GM23338 (cell line): Measurements from ENCODE around the gene RNASE8. TPM values are rescaled to one million over a fixed set of nuclear protein-coding genes. Genes with fewer than 3 reads are reported as not detected.

Experiments used
- JUNB ChIP-seq: IDR thresholded peaks from one replicate; pipeline ENCODE4 v1.6.1; 2016; ENCODE audit warnings: antibody characterized with exemption; ENCODE audit not compliant: unreplicated experiment
- NANOG ChIP-seq: IDR thresholded peaks from 2 replicates; pipeline ENCODE4 v1.6.1; 2016; ENCODE audit warnings: antibody characterized with exemption, borderline replicate concordance
- microRNA-seq: library from miRNA; unstranded; fragments of <30 nt; microRNA quantifications from one replicate; pipeline ENCODE4, GENCODE V29; 2017
- polyA plus RNA-seq: library from polyadenylated mRNA; unstranded; fragments of >200 nt; fragmentation: Nextera tagmentation; extraction: Ambion mirVana; gene quantifications from 2 replicates; pipeline ENCODE4 v1.2.1, GENCODE V29; 2016
- total RNA-seq: library from RNA; depleted of rRNA; stranded (reverse); fragments of >200 nt; shearing (Covaris generic); gene quantifications from 2 replicates; pipeline ENCODE4 v1.2.3, GENCODE V29; 2014; rRNA removed
- TF ChIP-seq, protein P1 (sequence below): fragments of 250-450 bp; sonication (Bioruptor Pico); IDR thresholded peaks from 2 replicates; pipeline ENCODE4 v1.5.0; 2020; ENCODE audit warnings: mild to moderate bottlenecking, moderate library complexity

Gene RNASE8
- total and polyA plus RNA-seq, 2 experiments from 2014 or later, result not detected

DNA sequence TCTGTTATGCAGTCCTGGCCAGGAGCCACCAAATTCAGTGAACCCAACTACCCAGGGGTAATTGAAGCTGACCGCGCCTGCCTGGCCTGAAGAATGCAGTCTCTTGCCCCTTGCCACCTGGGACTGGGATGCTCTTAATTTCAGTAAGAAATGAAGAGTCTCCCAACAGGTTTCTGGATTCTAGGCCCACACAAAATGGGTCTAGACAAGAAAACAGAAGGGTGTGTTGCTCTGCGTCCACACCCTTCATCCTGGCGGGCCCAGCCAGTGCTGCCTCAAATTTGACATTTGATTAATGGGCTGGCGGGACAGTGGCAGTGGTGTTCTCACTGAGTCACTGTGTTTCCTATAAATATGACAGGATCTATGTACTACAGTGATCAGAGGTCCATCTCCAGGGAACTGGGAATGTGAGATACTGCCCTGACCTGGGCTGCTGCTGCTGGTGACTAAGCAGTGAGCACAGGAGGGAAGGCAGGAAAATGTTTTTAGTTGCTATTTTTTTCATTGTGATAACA is 49.7 kb downstream of the RNASE8 start (continued):
- TF ChIP-seq, protein P1, sequence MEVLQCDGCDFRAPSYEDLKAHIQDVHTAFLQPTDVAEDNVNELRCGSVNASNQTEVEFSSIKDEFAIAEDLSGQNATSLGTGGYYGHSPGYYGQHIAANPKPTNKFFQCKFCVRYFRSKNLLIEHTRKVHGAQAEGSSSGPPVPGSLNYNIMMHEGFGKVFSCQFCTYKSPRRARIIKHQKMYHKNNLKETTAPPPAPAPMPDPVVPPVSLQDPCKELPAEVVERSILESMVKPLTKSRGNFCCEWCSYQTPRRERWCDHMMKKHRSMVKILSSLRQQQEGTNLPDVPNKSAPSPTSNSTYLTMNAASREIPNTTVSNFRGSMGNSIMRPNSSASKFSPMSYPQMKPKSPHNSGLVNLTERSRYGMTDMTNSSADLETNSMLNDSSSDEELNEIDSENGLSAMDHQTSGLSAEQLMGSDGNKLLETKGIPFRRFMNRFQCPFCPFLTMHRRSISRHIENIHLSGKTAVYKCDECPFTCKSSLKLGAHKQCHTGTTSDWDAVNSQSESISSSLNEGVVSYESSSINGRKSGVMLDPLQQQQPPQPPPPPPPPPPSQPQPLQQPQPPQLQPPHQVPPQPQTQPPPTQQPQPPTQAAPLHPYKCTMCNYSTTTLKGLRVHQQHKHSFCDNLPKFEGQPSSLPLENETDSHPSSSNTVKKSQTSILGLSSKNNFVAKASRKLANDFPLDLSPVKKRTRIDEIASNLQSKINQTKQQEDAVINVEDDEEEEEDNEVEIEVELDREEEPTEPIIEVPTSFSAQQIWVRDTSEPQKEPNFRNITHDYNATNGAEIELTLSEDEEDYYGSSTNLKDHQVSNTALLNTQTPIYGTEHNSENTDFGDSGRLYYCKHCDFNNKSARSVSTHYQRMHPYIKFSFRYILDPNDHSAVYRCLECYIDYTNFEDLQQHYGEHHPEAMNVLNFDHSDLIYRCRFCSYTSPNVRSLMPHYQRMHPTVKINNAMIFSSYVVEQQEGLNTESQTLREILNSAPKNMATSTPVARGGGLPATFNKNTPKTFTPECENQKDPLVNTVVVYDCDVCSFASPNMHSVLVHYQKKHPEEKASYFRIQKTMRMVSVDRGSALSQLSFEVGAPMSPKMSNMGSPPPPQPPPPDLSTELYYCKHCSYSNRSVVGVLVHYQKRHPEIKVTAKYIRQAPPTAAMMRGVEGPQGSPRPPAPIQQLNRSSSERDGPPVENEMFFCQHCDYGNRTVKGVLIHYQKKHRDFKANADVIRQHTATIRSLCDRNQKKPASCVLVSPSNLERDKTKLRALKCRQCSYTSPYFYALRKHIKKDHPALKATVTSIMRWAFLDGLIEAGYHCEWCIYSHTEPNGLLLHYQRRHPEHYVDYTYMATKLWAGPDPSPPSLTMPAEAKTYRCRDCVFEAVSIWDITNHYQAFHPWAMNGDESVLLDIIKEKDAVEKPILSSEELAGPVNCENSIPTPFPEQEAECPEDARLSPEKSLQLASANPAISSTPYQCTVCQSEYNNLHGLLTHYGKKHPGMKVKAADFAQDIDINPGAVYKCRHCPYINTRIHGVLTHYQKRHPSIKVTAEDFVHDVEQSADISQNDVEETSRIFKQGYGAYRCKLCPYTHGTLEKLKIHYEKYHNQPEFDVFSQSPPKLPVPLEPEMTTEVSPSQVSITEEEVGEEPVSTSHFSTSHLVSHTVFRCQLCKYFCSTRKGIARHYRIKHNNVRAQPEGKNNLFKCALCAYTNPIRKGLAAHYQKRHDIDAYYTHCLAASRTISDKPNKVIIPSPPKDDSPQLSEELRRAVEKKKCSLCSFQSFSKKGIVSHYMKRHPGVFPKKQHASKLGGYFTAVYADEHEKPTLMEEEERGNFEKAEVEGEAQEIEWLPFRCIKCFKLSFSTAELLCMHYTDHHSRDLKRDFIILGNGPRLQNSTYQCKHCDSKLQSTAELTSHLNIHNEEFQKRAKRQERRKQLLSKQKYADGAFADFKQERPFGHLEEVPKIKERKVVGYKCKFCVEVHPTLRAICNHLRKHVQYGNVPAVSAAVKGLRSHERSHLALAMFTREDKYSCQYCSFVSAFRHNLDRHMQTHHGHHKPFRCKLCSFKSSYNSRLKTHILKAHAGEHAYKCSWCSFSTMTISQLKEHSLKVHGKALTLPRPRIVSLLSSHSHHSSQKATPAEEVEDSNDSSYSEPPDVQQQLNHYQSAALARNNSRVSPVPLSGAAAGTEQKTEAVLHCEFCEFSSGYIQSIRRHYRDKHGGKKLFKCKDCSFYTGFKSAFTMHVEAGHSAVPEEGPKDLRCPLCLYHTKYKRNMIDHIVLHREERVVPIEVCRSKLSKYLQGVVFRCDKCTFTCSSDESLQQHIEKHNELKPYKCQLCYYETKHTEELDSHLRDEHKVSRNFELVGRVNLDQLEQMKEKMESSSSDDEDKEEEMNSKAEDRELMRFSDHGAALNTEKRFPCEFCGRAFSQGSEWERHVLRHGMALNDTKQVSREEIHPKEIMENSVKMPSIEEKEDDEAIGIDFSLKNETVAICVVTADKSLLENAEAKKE (CRISPR knock-in tag), result no peak
- TF ChIP-seq NANOG, result no peak
- TF ChIP-seq JUNB, result no peak

Small RNA genes within 50 kb of the gene (microRNA-seq; reads per million reads assigned to microRNA genes)
- not detected for gene MIR6717

Other genes starting within 250 kb of the RNASE8 start
- not detected in 2 replicates for gene RNASE3, start 166.4 kb upstream of the RNASE8 start, total RNA-seq
- not detected in 2 replicates for gene RNASE3, start 166.4 kb upstream of the RNASE8 start, polyA plus RNA-seq
- not detected in 2 replicates for gene RNASE2, start 102.3 kb upstream of the RNASE8 start, total RNA-seq
- not detected in 2 replicates for gene RNASE2, start 102.3 kb upstream of the RNASE8 start, polyA plus RNA-seq
- gene METTL17, start 67.8 kb upstream of the RNASE8 start, total RNA-seq, result 156 and 163 TPM in 2 replicates
- 74.9 and 77.7 TPM in 2 replicates for gene METTL17, start 67.8 kb upstream of the RNASE8 start, polyA plus RNA-seq
- gene SLC39A2, start 58.5 kb upstream of the RNASE8 start, total RNA-seq, result not detected in 2 replicates
- gene SLC39A2, start 58.5 kb upstream of the RNASE8 start, polyA plus RNA-seq, result not detected in 2 replicates
- 15.2 and 20.6 TPM in 2 replicates for gene NDRG2, start 32.8 kb upstream of the RNASE8 start, total RNA-seq
- 8.8 and 10.5 TPM in 2 replicates for gene NDRG2, start 32.8 kb upstream of the RNASE8 start, polyA plus RNA-seq
- gene TPPP2, start 27.6 kb upstream of the RNASE8 start, total RNA-seq, result not detected in 2 replicates
- not detected in 2 replicates for gene TPPP2, start 27.6 kb upstream of the RNASE8 start, polyA plus RNA-seq
- gene RNASE13, start 23.0 kb upstream of the RNASE8 start, total RNA-seq, result not detected in 2 replicates
- not detected in 2 replicates for gene RNASE13, start 23.0 kb upstream of the RNASE8 start, polyA plus RNA-seq
- gene RNASE7, start 15.5 kb upstream of the RNASE8 start, total RNA-seq, result not detected in 2 replicates
- not detected in 2 replicates for gene RNASE7, start 15.5 kb upstream of the RNASE8 start, polyA plus RNA-seq
- gene ARHGEF40, start 12.5 kb downstream of the RNASE8 start, total RNA-seq, result 38.6 and 44.6 TPM in 2 replicates
- 17.7 and 21.5 TPM in 2 replicates for gene ARHGEF40, start 12.5 kb downstream of the RNASE8 start, polyA plus RNA-seq
- gene ZNF219, start 40.8 kb downstream of the RNASE8 start, total RNA-seq, result 148 and 153 TPM in 2 replicates
- 35.5 and 37.7 TPM in 2 replicates for gene ZNF219, start 40.8 kb downstream of the RNASE8 start, polyA plus RNA-seq
- gene TMEM253, start 43.2 kb downstream of the RNASE8 start, total RNA-seq, result 0.59 TPM in 1 of 2 replicates, not detected in the other
- 0.95 and 2.7 TPM in 2 replicates for gene TMEM253, start 43.2 kb downstream of the RNASE8 start, polyA plus RNA-seq
- not detected in 2 replicates for gene OR5AU1, start 98.2 kb downstream of the RNASE8 start, total RNA-seq
- not detected in 2 replicates for gene OR5AU1, start 98.2 kb downstream of the RNASE8 start, polyA plus RNA-seq
- 1,259 and 1,323 TPM in 2 replicates for gene HNRNPC, start 211.6 kb downstream of the RNASE8 start, total RNA-seq
- 1,257 and 1,296 TPM in 2 replicates for gene HNRNPC, start 211.6 kb downstream of the RNASE8 start, polyA plus RNA-seq
- gene RPGRIP1, start 222.3 kb downstream of the RNASE8 start, total RNA-seq, result 0.93 and 1.6 TPM in 2 replicates
- 0.24 and 0.26 TPM in 2 replicates for gene RPGRIP1, start 222.3 kb downstream of the RNASE8 start, polyA plus RNA-seq